Muscle of back (tissue), 11 donors: ENCODE measurements around the gene MT1G. TPM values are rescaled to one million over a fixed set of nuclear protein-coding genes. Genes with fewer than 3 reads are reported as not detected.
"Not testable (repeated sequence)": the region's sequence is repeated elsewhere in the genome, so short reads cannot be mapped to it uniquely, and the experiment has no call there.

ENCODE experiments used
- DNase-seq, 3 donors: peaks; one replicate each; pipeline versions ENCODE4 v3.0.0 to v3.0.0-alpha.2; 2013
- polyA plus RNA-seq, 10 donors: library from polyadenylated mRNA; unstranded; fragments of 120-200 nt; gene quantifications; one replicate each; pipeline ENCODE4 v1.2.1, GENCODE V29; 2013; ENCODE audit not compliant: insufficient read length in 10 of 10

Gene MT1G
- polyA plus RNA-seq, 10 donors = 0.62 to 3.6 (median 1.0) TPM; not detected in 3

- not testable (repeated sequence) for DNase-seq
These were observed 46.0 kb downstream of the MT1G start for GRCh38 chr16:56621665-56622445.

- no peak for DNase-seq
These were observed 47.4 kb downstream of the MT1G start for GRCh38 chr16:56620339-56620897.

GRCh38 chr16:56618138-56618537, 49.7 kb downstream of the MT1G start:
- no peak for DNase-seq

- peak; percentile 64 to 85 (median 69) for DNase-seq
These were observed 50.4 kb downstream of the MT1G start for GRCh38 chr16:56617212-56618085.

Other genes with a start within 250 kb of the MT1G start
- 10 to 100 TPM; 46.4 to 64.7 (median 53.6) TPM for gene AMFR, start 242.5 kb downstream of the MT1G start, polyA plus RNA-seq
- 10 to 100 TPM; 53.0 to 78.6 (median 69.8) TPM for gene NUDT21, start 216.7 kb downstream of the MT1G start, polyA plus RNA-seq
- 10 to 100 TPM; 33.7 to 43.7 (median 39.5) TPM for gene OGFOD1, start 216.5 kb downstream of the MT1G start, polyA plus RNA-seq
- 10 to 100 TPM; 32.8 to 60.2 (median 52.8) TPM for gene BBS2, start 148.0 kb downstream of the MT1G start, polyA plus RNA-seq
- gene MT4, start 103.0 kb downstream of the MT1G start, polyA plus RNA-seq = not detected
- 10 to 100 TPM in 7 of 10 donors, 1 to 10 TPM in 3; 2.6 to 31.5 (median 19.6) TPM for gene MT3, start 78.5 kb downstream of the MT1G start, polyA plus RNA-seq
- 10 to 100 TPM; 12.1 to 36.7 (median 25.6) TPM for gene MT2A, start 59.5 kb downstream of the MT1G start, polyA plus RNA-seq
- gene MT1E, start 42.3 kb downstream of the MT1G start, polyA plus RNA-seq = 10 to 100 TPM; 10.5 to 27.6 (median 20.4) TPM
- gene MT1M, start 35.4 kb downstream of the MT1G start, polyA plus RNA-seq = 1 to 10 TPM in 4 of 10 donors, under 1 TPM in 6; 0.47 to 2.1 (median 0.89) TPM
- gene MT1A, start 29.4 kb downstream of the MT1G start, polyA plus RNA-seq = under 1 TPM in 1 of 10 donors, not detected in 9; 0.63 TPM
- under 1 TPM in 2 of 10 donors, not detected in 8; 0.38 to 0.46 TPM for gene MT1B, start 16.2 kb downstream of the MT1G start, polyA plus RNA-seq
- gene MT1F, start 10.1 kb downstream of the MT1G start, polyA plus RNA-seq = 1 to 10 TPM in 8 of 10 donors, under 1 TPM in 2; 0.84 to 2.4 (median 1.5) TPM
- 1 to 10 TPM in 1 of 10 donors, under 1 TPM in 1, not detected in 8; 0.81 to 1.2 TPM for gene MT1H, start 1.7 kb upstream of the MT1G start, polyA plus RNA-seq
- 10 to 100 TPM in 6 of 10 donors, 1 to 10 TPM in 4; 7.2 to 20.2 (median 12.2) TPM for gene MT1X, start 14.4 kb upstream of the MT1G start, polyA plus RNA-seq
- gene NUP93, start 62.1 kb upstream of the MT1G start, polyA plus RNA-seq = 10 to 100 TPM; 36.8 to 52.1 (median 45.5) TPM
- gene SLC12A3, start 197.1 kb upstream of the MT1G start, polyA plus RNA-seq = under 1 TPM in 3 of 10 donors, not detected in 7; 0.05 to 0.11 (median 0.10) TPM